ENCODE data around the gene GAPT.
A peak's percentile ranks its signal among the peaks of the same experiment; 100 is the strongest.

The GAPT gene

GRCh38 chr5:58481828-58482227 lies 9.4 kb upstream of the GAPT start:
- Histone ChIP-seq H3K4me3 (ENCODE audit: low read depth, low read length) (no peak overlapping the region), H3K4me1 (ENCODE audit: control insufficient read depth, insufficient read depth, low read length) (no peaks in the 10 kb centered on the region), H3K27ac (ENCODE audit: extremely low read depth, low read depth, low read length) (no peak overlapping the region), H3K36me3 (ENCODE audit: control insufficient read depth in 2 of 2, insufficient read depth in 1 of 2, low read length in 2 of 2) (no peaks in the 10 kb centered on the region), H3K9me3 (ENCODE audit: control insufficient read depth, insufficient read depth, low read depth, low read length) (no peaks in the 10 kb centered on the region)
- CTCF ChIA-PET: no interaction called here
- TF ChIP-seq ZBTB26 (tag by site-specific recombination; optimal IDR thresholded peaks at IDR 0.05) (no peak), REPIN1 (tag by site-specific recombination; IDR thresholded peaks at IDR 0.05; ENCODE audit: low read depth) (no peak), MYNN (tag by site-specific recombination; IDR thresholded peaks at IDR 0.05; ENCODE audit: borderline replicate concordance) (no peak), ZFHX2 (tag by site-specific recombination; conservative IDR thresholded peaks at IDR 0.05) (peak; percentile 62; the same call in 1 of the 2 replicates), ZFP3 (tag by site-specific recombination; IDR thresholded peaks at IDR 0.05; ENCODE audit: low read depth) (no peak), EGR2 (tag by site-specific recombination; IDR thresholded peaks at IDR 0.05; ENCODE audit: low read depth) (peak; percentile 52)
- POLR2A ChIA-PET: no interaction called here

- ChIA-PET POLR2A (no interaction called here), CTCF (no interaction called here)
- no peaks in the 10 kb centered on the region for H3K36me3 ChIP-seq (ENCODE audit: control insufficient read depth in 2 of 2, insufficient read depth in 1 of 2, low read length in 2 of 2)
- no peak overlapping the region for H3K27ac ChIP-seq (ENCODE audit: extremely low read depth, low read depth, low read length)
- TF ChIP-seq ZFHX2 (tag by site-specific recombination; conservative IDR thresholded peaks at IDR 0.05): no peak
- TF ChIP-seq ZNF146 (tag by site-specific recombination; IDR thresholded peaks at IDR 0.05): no peak
- TF ChIP-seq ZNF24 (tag by site-specific recombination; IDR thresholded peaks at IDR 0.05): no peak
- no peak for TF ChIP-seq BCL11A (tag by site-specific recombination; IDR thresholded peaks at IDR 0.05; ENCODE audit: low read depth)
- TF ChIP-seq MEIS1 (CRISPR knock-in tag; IDR thresholded peaks at IDR 0.05; ENCODE audit: borderline replicate concordance): no peak
- no peak for TF ChIP-seq ZNF610 (tag by site-specific recombination; IDR thresholded peaks at IDR 0.05; ENCODE audit: borderline replicate concordance)
- TF ChIP-seq ZBTB11 (tag by site-specific recombination; conservative IDR thresholded peaks at IDR 0.05; ENCODE audit: low read depth): no peak
- TF ChIP-seq TRIM28 (IDR thresholded peaks at IDR 0.05; ENCODE audit: borderline replicate concordance, low read length): no peak
- TF ChIP-seq WT1 (tag by site-specific recombination; IDR thresholded peaks at IDR 0.05): no peak
- TF ChIP-seq YY2 (tag by site-specific recombination; IDR thresholded peaks at IDR 0.05): no peak
- no peak for TF ChIP-seq ZNF433 (tag by site-specific recombination; IDR thresholded peaks at IDR 0.05; ENCODE audit: low read depth)
- TF ChIP-seq SCRT1 (tag by site-specific recombination; IDR thresholded peaks at IDR 0.05; ENCODE audit: borderline replicate concordance): no peak
- TF ChIP-seq KLF9 (tag by site-specific recombination; IDR thresholded peaks at IDR 0.05; ENCODE audit: low read depth): no peak
- TF ChIP-seq OVOL3 (tag by site-specific recombination; IDR thresholded peaks at IDR 0.05): no peak
- no peak for TF ChIP-seq ZNF621 (tag by site-specific recombination; IDR thresholded peaks at IDR 0.05)
- no peak for TF ChIP-seq GLIS2 (tag by site-specific recombination; IDR thresholded peaks at IDR 0.05)
- no peak for TF ChIP-seq ZNF184 (tag by site-specific recombination; IDR thresholded peaks at IDR 0.05)
- no peak for TF ChIP-seq ATF2 (tag by site-specific recombination; IDR thresholded peaks at IDR 0.05; ENCODE audit: low read depth)
- no peak for TF ChIP-seq ZNF140 (tag by site-specific recombination; IDR thresholded peaks at IDR 0.05)
- H3K4me1 ChIP-seq (ENCODE audit: control insufficient read depth, insufficient read depth, low read length): no peaks in the 10 kb centered on the region
- no peak overlapping the region for H3K4me3 ChIP-seq (ENCODE audit: low read depth, low read length)
- H3K9me3 ChIP-seq (ENCODE audit: control insufficient read depth, insufficient read depth, low read depth, low read length): no peaks in the 10 kb centered on the region
Observed at GRCh38 chr5:58482536-58482935, 8.7 kb upstream of the GAPT start.

Data from HEK293 (cell line).